Measurements from ENCODE around the gene CD46. TPM values are rescaled to one million over a fixed set of nuclear protein-coding genes. Genes with fewer than 3 reads are reported as not detected.

CD46 gene
- total RNA-seq, 1 donor from 2014 or later, result 110 TPM

DNA sequence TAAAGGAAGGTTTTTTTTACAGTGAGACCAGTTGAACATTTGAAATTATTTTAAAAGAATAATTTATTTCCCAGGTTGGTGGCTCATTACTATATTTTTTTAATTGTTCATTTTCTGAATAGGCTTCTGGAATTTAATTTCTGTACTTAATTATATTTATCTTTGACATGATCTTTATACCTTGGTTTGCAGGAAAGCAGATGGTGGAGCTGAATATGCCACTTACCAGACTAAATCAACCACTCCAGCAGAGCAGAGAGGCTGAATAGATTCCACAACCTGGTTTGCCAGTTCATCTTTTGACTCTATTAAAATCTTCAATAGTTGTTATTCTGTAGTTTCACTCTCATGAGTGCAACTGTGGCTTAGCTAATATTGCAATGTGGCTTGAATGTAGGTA is 41.5 kb downstream of the CD46 start:
- H3K9me3 Mint-ChIP-seq, result no peaks in the 10 kb centered on the region
- peaks cover 39% of the 10 kb centered on the region for H3K36me3 Mint-ChIP-seq (ENCODE audit: low read depth)
- no peak overlapping the region for H3K27ac Mint-ChIP-seq
- POLR2A ChIA-PET, result no interaction called here
- no peak for ATAC-seq (ENCODE audit: low read depth)
- TF ChIP-seq, protein P1, sequence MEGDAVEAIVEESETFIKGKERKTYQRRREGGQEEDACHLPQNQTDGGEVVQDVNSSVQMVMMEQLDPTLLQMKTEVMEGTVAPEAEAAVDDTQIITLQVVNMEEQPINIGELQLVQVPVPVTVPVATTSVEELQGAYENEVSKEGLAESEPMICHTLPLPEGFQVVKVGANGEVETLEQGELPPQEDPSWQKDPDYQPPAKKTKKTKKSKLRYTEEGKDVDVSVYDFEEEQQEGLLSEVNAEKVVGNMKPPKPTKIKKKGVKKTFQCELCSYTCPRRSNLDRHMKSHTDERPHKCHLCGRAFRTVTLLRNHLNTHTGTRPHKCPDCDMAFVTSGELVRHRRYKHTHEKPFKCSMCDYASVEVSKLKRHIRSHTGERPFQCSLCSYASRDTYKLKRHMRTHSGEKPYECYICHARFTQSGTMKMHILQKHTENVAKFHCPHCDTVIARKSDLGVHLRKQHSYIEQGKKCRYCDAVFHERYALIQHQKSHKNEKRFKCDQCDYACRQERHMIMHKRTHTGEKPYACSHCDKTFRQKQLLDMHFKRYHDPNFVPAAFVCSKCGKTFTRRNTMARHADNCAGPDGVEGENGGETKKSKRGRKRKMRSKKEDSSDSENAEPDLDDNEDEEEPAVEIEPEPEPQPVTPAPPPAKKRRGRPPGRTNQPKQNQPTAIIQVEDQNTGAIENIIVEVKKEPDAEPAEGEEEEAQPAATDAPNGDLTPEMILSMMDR (IDR thresholded peaks at IDR 0.05), result no peak
- DNase-seq, result no peak
- CTCF ChIA-PET, result interaction anchor here (1.0 kb wide), 1 partner anchor 76 kb away, joined by 3 read pairs; no protein-coding TSS in a partner anchor
- no peaks in the 10 kb centered on the region for H3K27me3 Mint-ChIP-seq
- H3K4me1 Mint-ChIP-seq, result peaks cover 12% of the 10 kb centered on the region
- intact Hi-C loops (cut with micrococcal nuclease), result no loop called here
- H3K4me3 Mint-ChIP-seq, result no peak overlapping the region

DNA sequence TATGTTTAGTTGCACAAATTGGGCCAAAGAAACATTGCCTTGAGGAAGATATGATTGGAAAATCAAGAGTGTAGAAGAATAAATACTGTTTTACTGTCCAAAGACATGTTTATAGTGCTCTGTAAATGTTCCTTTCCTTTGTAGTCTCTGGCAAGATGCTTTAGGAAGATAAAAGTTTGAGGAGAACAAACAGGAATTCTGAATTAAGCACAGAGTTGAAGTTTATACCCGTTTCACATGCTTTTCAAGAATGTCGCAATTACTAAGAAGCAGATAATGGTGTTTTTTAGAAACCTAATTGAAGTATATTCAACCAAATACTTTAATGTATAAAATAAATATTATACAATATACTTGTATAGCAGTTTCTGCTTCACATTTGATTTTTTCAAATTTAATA is 43.0 kb downstream of the CD46 start:
- H3K4me3 Mint-ChIP-seq, result no peak overlapping the region
- ATAC-seq (ENCODE audit: low read depth) (no peak), DNase-seq (no peak)
- H3K27me3 Mint-ChIP-seq, result no peaks in the 10 kb centered on the region
- POLR2A ChIA-PET, result interaction anchor here (1.9 kb wide), 1 partner anchor 27 kb away, joined by 4 read pairs; no protein-coding TSS in a partner anchor
- no peak overlapping the region for H3K27ac Mint-ChIP-seq
- CTCF ChIA-PET, result interaction anchor here (1.3 to 5.5 kb wide), 2 partner anchors 27 to 168 kb away, joined by 4 to 59 read pairs; no protein-coding TSS in a partner anchor
- H3K36me3 Mint-ChIP-seq (ENCODE audit: low read depth), result peaks cover 35% of the 10 kb centered on the region
- no peaks in the 10 kb centered on the region for H3K9me3 Mint-ChIP-seq
- TF ChIP-seq, protein P1 (IDR thresholded peaks at IDR 0.05), result no peak
- intact Hi-C loops (cut with micrococcal nuclease), result no loop called here
- H3K4me1 Mint-ChIP-seq, result peaks cover 27% of the 10 kb centered on the region

DNA sequence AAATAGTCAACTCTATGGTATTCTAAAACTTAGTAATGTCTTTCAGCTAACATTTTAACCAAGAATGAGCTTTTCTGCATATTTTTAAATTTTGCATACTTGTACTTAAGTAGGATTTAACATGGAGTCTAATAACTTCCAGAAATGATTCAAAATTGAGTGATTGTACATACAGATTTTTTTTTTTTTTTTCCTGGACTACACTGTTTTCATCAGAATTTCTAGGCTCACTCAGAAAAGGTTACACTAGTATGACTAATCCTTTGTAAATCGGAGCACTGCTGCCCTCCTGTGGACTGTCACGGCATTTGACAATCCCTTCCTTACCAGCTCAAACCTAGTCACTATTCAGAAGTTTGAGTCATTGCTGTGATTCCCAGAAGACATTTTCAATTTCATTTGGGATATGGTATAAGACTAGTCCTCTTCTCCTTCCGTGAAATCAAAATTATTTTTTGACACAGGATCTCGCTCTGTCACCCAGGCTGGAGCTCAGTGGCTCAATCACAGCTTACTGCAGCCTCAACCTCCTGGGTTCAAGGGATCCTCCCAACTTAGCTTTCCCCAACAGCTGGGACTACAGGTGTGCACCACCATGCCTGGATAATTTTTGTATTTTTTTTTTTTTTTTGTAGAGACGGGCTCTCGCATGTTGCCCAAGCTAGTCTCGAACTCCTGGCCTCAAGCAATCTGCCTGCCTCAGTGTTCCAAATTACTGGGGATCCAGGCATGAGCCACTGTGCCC is 45.5 kb downstream of the CD46 start:
- TF ChIP-seq, protein P1 (IDR thresholded peaks at IDR 0.05), result peak; percentile 90
- Mint-ChIP-seq H3K9me3 (no peaks in the 10 kb centered on the region), H3K27ac (peak overlapping the region; percentile 27), H3K36me3 (ENCODE audit: low read depth) (peaks cover 51% of the 10 kb centered on the region), H3K4me3 (no peak overlapping the region), H3K27me3 (no peaks in the 10 kb centered on the region), H3K4me1 (peaks cover 30% of the 10 kb centered on the region)
- ATAC-seq (ENCODE audit: low read depth), result peak; percentile 92
- intact Hi-C loops (cut with micrococcal nuclease), result loop anchor here (1.0 to 2.0 kb wide), 6 partner anchors 27 to 166 kb away; partner anchors contain the start of gene CD46
- DNase-seq, result peak; percentile 54
- POLR2A ChIA-PET, result interaction anchor here (0.6 to 4.2 kb wide), 11 partner anchors 9 to 276 kb away, joined by 3 to 45 read pairs (median 6); no protein-coding TSS in a partner anchor
- CTCF ChIA-PET, result interaction anchor here (0.6 to 5.5 kb wide), 32 partner anchors 9 to 278 kb away, joined by 3 to 59 read pairs (median 4); no protein-coding TSS in a partner anchor

DNA sequence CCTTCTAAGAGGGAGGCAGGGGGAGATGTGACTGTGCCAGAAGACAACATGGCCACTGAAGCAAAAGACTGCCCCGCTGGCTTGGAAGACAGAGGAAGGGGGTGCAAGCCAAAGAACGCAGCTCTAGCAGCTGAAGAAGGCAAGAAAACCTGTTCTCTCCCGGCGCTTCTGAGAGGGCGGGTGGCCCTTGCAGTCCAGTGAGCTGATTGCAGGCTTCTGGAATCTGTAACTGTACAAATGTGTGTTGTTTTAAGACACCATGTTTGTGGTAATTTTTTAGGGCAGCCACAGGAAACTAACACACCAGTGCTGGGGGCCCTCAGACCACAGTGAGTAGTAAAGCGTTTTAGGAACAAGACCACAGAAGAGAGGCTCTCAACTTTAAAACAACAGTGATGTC is 47.0 kb downstream of the CD46 start:
- POLR2A ChIA-PET, result interaction anchor here (4.2 kb wide), 1 partner anchor 24 kb away, joined by 45 read pairs; no protein-coding TSS in a partner anchor
- H3K4me1 Mint-ChIP-seq, result peaks cover 30% of the 10 kb centered on the region
- TF ChIP-seq, protein P1 (IDR thresholded peaks at IDR 0.05), result no peak
- peak overlapping the region; percentile 57 for H3K27ac Mint-ChIP-seq
- DNase-seq, result no peak
- CTCF ChIA-PET, result interaction anchor here (1.3 to 5.5 kb wide), 6 partner anchors 12 to 164 kb away, joined by 3 to 59 read pairs (median 16); no protein-coding TSS in a partner anchor
- no peaks in the 10 kb centered on the region for H3K27me3 Mint-ChIP-seq
- H3K4me3 Mint-ChIP-seq, result no peak overlapping the region
- no peak for ATAC-seq (ENCODE audit: low read depth)
- H3K36me3 Mint-ChIP-seq (ENCODE audit: low read depth), result peaks cover 56% of the 10 kb centered on the region
- intact Hi-C loops (cut with micrococcal nuclease), result no loop called here
- no peaks in the 10 kb centered on the region for H3K9me3 Mint-ChIP-seq
